Measurements from ENCODE around the gene MSANTD1. TPM values are rescaled to one million over a fixed set of nuclear protein-coding genes. Genes with fewer than 3 reads are reported as not detected.
A peak's percentile ranks its signal among the peaks of the same experiment; 100 is the strongest.

The MSANTD1 gene
- total RNA-seq, 4 donors from 2014 or later = 0.68 to 1.3 (median 0.80) TPM; not detected in 1

DNA sequence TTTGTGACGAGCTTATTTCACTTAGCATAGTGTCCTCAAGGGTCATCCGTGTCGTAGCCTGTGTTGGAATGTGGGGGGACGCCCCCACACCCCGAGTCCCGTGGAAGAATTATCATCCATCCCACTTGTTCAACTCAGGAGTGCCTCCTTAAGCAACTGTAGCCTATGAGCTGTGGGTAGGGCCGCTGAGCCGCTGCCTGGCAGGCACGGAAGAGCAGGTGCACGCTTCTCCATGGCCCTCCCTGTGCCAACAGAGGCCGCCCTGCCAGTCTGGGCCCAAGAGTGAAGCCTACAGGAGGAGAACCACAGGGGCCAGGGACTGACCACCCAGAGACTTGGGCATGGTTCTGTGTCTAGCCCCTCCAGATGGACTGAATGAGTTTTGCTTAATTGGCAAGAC is 41.5 kb downstream of the MSANTD1 start:
- in situ Hi-C loops (cut with MboI; ENCODE audit: low pct_ligation_motif_present in 1 of 4, low pct_unique_long_range_greater_than_20kb in 1 of 4, low sequenced_read_pairs in 3 of 4) = no loop called here
- intact Hi-C loops (cut with DNase I; ENCODE audit: low total_unique reads) = no loop called here
- 62% methylated on average over 2 to 11 of the region's 11 CpGs for WGBS, 2 donors (ENCODE audit: low coverage in 1 of 2)
- Histone ChIP-seq H3K36me3 (no peaks in the 10 kb centered on the region), H3K9me3 (no peaks in the 10 kb centered on the region), H3K27ac (no peak overlapping the region), H3K4me1 (peaks cover 0 to 24% (median 10%) of the 10 kb centered on the region in 4 donors), H3K27me3 (peaks cover 26% of the 10 kb centered on the region), H3K4me3 (no peak overlapping the region)
- no peak for TF ChIP-seq EP300 (IDR thresholded peaks at IDR 0.05; ENCODE audit: low read depth)
- no peak for TF ChIP-seq POLR2AphosphoS5 (IDR thresholded peaks at IDR 0.05)
- no peak for TF ChIP-seq POLR2A (IDR thresholded peaks at IDR 0.05)
- TF ChIP-seq, protein P1, sequence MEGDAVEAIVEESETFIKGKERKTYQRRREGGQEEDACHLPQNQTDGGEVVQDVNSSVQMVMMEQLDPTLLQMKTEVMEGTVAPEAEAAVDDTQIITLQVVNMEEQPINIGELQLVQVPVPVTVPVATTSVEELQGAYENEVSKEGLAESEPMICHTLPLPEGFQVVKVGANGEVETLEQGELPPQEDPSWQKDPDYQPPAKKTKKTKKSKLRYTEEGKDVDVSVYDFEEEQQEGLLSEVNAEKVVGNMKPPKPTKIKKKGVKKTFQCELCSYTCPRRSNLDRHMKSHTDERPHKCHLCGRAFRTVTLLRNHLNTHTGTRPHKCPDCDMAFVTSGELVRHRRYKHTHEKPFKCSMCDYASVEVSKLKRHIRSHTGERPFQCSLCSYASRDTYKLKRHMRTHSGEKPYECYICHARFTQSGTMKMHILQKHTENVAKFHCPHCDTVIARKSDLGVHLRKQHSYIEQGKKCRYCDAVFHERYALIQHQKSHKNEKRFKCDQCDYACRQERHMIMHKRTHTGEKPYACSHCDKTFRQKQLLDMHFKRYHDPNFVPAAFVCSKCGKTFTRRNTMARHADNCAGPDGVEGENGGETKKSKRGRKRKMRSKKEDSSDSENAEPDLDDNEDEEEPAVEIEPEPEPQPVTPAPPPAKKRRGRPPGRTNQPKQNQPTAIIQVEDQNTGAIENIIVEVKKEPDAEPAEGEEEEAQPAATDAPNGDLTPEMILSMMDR (IDR thresholded peaks at IDR 0.05) = no peak
- DNase-seq = no peak

DNA sequence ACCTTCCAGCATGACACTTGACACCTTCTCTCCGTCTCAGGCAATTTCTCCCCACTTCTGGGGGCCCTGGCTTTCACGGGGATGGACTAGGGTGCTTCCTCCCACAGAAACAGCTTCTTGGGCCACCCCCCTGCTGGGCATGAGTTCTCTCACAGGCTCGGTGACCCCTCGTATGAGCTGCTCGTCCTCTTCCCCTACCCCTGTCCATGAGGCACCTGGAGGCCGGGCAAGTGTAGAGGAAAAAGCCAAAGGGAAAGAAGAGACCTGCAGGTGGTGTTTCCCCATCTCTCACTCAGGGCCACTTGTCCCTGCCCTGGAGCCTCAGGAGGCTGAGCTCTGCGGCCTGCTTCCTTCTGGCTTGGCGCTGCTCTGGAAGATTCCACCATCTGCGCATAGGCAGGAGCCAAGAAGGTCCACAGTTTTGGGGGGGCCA is 41.9 kb downstream of the MSANTD1 start:
- Histone ChIP-seq H3K27ac (peak overlapping the region; percentile 92 to 97 (median 94)), H3K4me1 (peaks cover 0 to 24% (median 10%) of the 10 kb centered on the region in 4 donors), H3K9me3 (no peaks in the 10 kb centered on the region), H3K27me3 (peaks cover 21% of the 10 kb centered on the region), H3K36me3 (no peaks in the 10 kb centered on the region), H3K4me3 (peak overlapping the region in 1 of 4 donors; percentile 94)
- in situ Hi-C loops (cut with MboI; ENCODE audit: low pct_ligation_motif_present in 1 of 4, low pct_unique_long_range_greater_than_20kb in 1 of 4, low sequenced_read_pairs in 3 of 4) (no loop called here), intact Hi-C loops (cut with DNase I; ENCODE audit: low total_unique reads) (no loop called here)
- WGBS, 2 donors (ENCODE audit: low coverage in 1 of 2) = 95% methylated on average over 9 of the region's 9 CpGs; no CpG with 5 or more reads in 1 of the 2 donors
- DNase-seq = no peak
- TF ChIP-seq, protein P1 (IDR thresholded peaks at IDR 0.05) = no peak
- TF ChIP-seq EP300 (IDR thresholded peaks at IDR 0.05; ENCODE audit: low read depth) = no peak
- TF ChIP-seq POLR2A (IDR thresholded peaks at IDR 0.05) = no peak
- no peak for TF ChIP-seq POLR2AphosphoS5 (IDR thresholded peaks at IDR 0.05)

DNA sequence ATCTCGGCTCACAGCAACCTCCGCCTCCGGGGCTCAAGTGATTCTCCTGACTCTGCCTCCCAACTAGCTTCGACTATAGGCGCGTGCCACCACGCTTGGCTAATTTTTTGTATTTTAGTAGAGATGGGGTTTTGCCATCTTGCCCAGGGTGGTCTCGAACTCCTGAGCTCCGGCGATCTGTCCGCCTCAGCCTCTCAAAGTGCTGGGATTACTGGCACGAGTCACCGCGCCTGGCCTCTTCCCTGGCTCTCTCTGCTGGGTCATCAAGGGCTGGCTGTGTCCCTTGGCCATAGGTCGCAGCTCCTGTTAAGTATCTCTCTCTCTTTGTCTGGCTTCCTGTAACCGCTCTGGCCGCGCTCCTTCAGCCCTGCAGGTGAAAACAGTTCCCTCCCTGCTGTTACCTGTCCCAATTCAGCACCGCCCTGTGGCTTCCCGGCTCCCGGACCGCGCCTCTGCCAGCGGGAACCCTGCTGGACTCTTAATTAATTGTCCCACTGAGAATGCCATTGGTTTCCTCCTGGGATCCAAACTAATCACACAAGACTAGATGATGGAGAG is 42.5 kb downstream of the MSANTD1 start:
- in situ Hi-C loops (cut with MboI; ENCODE audit: low pct_ligation_motif_present in 1 of 4, low pct_unique_long_range_greater_than_20kb in 1 of 4, low sequenced_read_pairs in 3 of 4) = no loop called here
- Histone ChIP-seq H3K27me3 (peaks cover 16% of the 10 kb centered on the region), H3K9me3 (no peaks in the 10 kb centered on the region), H3K36me3 (no peaks in the 10 kb centered on the region), H3K4me3 (peak overlapping the region; percentile 57 to 94 (median 81)), H3K4me1 (peaks cover 0 to 24% (median 10%) of the 10 kb centered on the region in 4 donors), H3K27ac (peak overlapping the region; percentile 92 to 97 (median 94))
- intact Hi-C loops (cut with DNase I; ENCODE audit: low total_unique reads) = no loop called here
- DNase-seq = peak; percentile 67
- TF ChIP-seq POLR2AphosphoS5 (IDR thresholded peaks at IDR 0.05) = peak in 1 of 3 donors; percentile 9
- TF ChIP-seq, protein P1 (IDR thresholded peaks at IDR 0.05) = peak in 2 of 5 experiments; percentile 29 to 33
- TF ChIP-seq EP300 (IDR thresholded peaks at IDR 0.05; ENCODE audit: low read depth) = no peak
- no peak for TF ChIP-seq POLR2A (IDR thresholded peaks at IDR 0.05)
- WGBS, 2 donors (ENCODE audit: low coverage in 1 of 2) = 37% methylated on average over 24 of the region's 24 CpGs; no CpG with 5 or more reads in 1 of the 2 donors

DNA sequence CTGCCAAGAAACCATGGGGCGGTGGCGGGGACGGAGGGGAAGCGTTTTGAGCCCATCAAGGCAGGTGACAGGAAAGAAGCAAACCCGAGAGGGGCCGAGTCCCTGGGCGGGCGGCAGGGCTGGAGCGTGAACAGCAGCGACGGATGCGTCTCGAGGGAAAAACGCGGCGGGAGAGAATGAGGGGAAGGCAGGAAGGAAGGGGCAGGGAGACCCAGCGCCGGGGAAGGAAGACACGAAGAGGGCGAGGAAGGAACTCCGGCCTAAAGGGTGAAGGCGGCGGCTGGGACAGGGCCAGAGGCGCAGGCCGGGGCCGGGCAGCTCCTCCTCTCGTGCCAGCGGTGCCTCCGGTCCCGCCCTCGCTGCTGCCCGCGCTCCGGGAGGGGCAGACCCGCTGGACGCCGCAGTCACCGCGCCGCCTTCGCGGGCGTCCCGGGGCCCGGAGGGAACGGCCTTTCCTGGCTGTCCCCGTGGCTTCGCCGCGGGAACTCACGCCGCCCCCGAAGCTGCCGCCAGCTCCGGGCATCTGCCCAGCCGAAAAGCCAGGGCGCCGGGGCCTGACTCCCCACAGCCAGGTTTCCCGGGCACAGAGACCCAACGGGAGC is 43.1 kb downstream of the MSANTD1 start:
- WGBS, 2 donors (ENCODE audit: low coverage in 1 of 2) = 1 to 2% methylated on average over 21 to 58 of the region's 60 CpGs
- Histone ChIP-seq H3K4me3 (peak overlapping the region; percentile 57 to 94 (median 81)), H3K9me3 (no peaks in the 10 kb centered on the region), H3K27ac (peak overlapping the region; percentile 92 to 97 (median 94)), H3K36me3 (no peaks in the 10 kb centered on the region), H3K27me3 (peaks cover 10% of the 10 kb centered on the region), H3K4me1 (peaks cover 0 to 24% (median 10%) of the 10 kb centered on the region in 4 donors)
- intact Hi-C loops (cut with DNase I; ENCODE audit: low total_unique reads) = no loop called here
- DNase-seq = peak; percentile 74
- in situ Hi-C loops (cut with MboI; ENCODE audit: low pct_ligation_motif_present in 1 of 4, low pct_unique_long_range_greater_than_20kb in 1 of 4, low sequenced_read_pairs in 3 of 4) = no loop called here
- TF ChIP-seq EP300 (IDR thresholded peaks at IDR 0.05; ENCODE audit: low read depth) (no peak), POLR2AphosphoS5 (IDR thresholded peaks at IDR 0.05) (no peak), POLR2A (IDR thresholded peaks at IDR 0.05) (no peak)
- TF ChIP-seq, protein P1 (IDR thresholded peaks at IDR 0.05) = no peak
